HG03571 (cell line): ENCODE measurements around the gene FARS2.
"Not testable (repeated sequence)": the region's sequence is repeated elsewhere in the genome, so short reads cannot be mapped to it uniquely, and the experiment has no call there.

Source experiments
- ATAC-seq: cut with Tn5 transposase; IDR thresholded peaks from one replicate; pipeline ENCODE4 v1.9.1; 2021; ENCODE audit not compliant: unreplicated experiment

The FARS2 gene

GRCh38 chr6:5563086-5563485 is 301.8 kb downstream of the FARS2 start:
- no peak for ATAC-seq

- ATAC-seq = not testable (repeated sequence)
Observed at GRCh38 chr6:5564746-5565145, 303.4 kb downstream of the FARS2 start.

GRCh38 chr6:5565971-5566370 is 304.7 kb downstream of the FARS2 start:
- ATAC-seq = no peak

- ATAC-seq = no peak
Observed at GRCh38 chr6:5566718-5567117, 305.4 kb downstream of the FARS2 start.

GRCh38 chr6:5567352-5567751 is 306.0 kb downstream of the FARS2 start:
- ATAC-seq = no peak

- no peak for ATAC-seq
Observed at GRCh38 chr6:5567890-5568289, 306.6 kb downstream of the FARS2 start.

GRCh38 chr6:5569491-5569890 is 308.2 kb downstream of the FARS2 start:
- ATAC-seq = no peak

GRCh38 chr6:5570641-5571040 is 309.3 kb downstream of the FARS2 start:
- ATAC-seq = no peak

GRCh38 chr6:5580736-5581581 is 319.6 kb downstream of the FARS2 start:
- ATAC-seq = no peak

GRCh38 chr6:5582762-5583161 is 321.4 kb downstream of the FARS2 start:
- ATAC-seq = no peak

- ATAC-seq = no peak
Observed at GRCh38 chr6:5583528-5583927, 322.2 kb downstream of the FARS2 start.

GRCh38 chr6:5584078-5584482 is 322.8 kb downstream of the FARS2 start:
- ATAC-seq = no peak

- ATAC-seq = no peak
Observed at GRCh38 chr6:5587648-5588047, 326.3 kb downstream of the FARS2 start.

- ATAC-seq = no peak
Observed at GRCh38 chr6:5589422-5590141, 328.3 kb downstream of the FARS2 start.

GRCh38 chr6:5590187-5590586 is 328.9 kb downstream of the FARS2 start:
- no peak for ATAC-seq

GRCh38 chr6:5592886-5593519 is 331.7 kb downstream of the FARS2 start:
- ATAC-seq = no peak

- no peak for ATAC-seq
Observed at GRCh38 chr6:5595184-5595583, 333.9 kb downstream of the FARS2 start.

GRCh38 chr6:5597413-5597812 is 336.1 kb downstream of the FARS2 start:
- ATAC-seq = no peak

GRCh38 chr6:5598123-5598522 is 336.8 kb downstream of the FARS2 start:
- no peak for ATAC-seq

GRCh38 chr6:5599127-5599526 is 337.8 kb downstream of the FARS2 start:
- ATAC-seq = no peak

- no peak for ATAC-seq
Observed at GRCh38 chr6:5605937-5606336, 344.6 kb downstream of the FARS2 start.

GRCh38 chr6:5606546-5606945 is 345.2 kb downstream of the FARS2 start:
- ATAC-seq = no peak
